ENCODE results near the gene MGLL.
"Not testable (repeated sequence)": the region's sequence is repeated elsewhere in the genome, so short reads cannot be mapped to it uniquely, and the experiment has no call there.

MGLL gene

DNA sequence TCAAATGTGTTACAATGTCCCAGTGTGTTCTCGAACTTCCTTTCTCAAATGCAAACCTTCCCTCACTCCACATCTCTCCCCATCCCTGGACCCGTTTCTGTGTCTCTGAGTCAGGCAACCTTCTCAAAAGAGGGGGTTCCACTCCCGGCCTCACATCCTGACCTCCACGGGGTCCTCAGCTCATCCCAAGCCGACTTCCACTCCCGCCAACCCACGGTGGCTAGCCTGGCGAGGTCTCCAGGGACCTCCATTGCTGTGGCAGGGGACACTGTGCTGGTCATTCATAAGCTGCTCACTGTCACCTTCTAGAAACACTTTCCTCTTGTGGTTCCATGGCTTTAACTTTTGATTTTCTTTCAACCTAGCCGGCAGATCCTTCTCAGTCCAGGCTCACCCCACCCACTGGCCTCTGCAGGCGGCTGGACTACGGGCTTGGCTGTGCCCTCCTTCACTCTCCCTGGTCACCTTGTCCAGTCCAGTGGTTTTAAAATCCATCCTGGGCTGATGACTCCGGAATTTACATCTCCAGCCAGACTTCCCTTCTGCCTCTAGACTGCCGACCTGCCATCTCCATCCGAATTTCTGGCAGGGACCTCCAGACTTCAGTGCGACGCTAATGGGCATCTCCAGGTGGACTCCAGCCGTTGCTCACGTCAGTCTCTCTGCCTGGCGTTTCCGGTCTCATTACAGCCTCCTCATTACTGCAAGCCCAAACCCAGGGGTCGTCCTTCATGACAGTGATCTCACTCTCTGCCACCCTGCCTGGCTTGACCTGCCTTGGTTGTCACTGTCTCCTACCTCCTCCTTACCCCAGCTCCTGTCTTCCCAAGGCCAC is 129.6 kb downstream of the MGLL start:
- in situ Hi-C loops (cut with MboI; ENCODE audit: low sequenced_read_pairs) = no loop called here

DNA sequence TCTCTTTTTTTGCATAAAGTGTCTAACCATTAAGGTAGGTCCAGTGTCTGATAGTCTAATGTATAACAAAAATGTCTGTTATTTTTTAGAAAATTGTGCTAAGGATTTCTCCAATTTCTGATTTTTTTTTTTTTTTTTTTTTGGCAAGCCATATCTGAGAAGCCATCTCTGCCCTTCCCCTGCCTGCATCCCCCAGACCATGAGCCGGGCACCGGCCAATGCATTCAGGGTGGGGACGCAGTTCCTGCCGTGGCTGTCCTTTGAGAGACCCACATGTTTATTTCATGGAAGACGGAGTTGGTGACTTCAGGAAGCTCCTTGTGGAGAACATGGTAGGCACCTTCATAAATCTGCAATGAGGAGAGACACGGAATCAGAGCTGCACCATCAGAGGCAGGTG is 130.3 kb downstream of the MGLL start:
- in situ Hi-C loops (cut with MboI; ENCODE audit: low sequenced_read_pairs) = no loop called here

DNA sequence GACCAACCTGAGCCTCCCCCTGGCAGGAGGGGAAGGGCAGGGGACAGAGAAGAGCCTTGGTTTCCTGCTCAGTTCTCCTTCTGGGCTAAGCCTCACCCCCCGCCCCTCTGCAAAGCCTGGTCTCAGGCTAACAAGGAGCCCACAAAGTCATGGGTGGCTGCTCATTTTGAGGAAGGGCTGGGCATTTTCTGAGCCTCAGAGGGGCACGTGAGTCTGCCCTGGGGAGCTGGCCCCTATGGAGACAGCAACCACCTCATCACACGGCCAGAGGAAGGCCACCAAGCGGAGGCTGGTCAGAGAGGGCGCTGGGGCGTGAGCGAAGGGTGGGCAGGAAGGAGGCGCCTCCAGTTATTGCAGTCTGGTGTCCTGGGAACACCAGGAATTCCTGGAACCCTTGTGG is 130.8 kb downstream of the MGLL start:
- in situ Hi-C loops (cut with MboI; ENCODE audit: low sequenced_read_pairs) = no loop called here

DNA sequence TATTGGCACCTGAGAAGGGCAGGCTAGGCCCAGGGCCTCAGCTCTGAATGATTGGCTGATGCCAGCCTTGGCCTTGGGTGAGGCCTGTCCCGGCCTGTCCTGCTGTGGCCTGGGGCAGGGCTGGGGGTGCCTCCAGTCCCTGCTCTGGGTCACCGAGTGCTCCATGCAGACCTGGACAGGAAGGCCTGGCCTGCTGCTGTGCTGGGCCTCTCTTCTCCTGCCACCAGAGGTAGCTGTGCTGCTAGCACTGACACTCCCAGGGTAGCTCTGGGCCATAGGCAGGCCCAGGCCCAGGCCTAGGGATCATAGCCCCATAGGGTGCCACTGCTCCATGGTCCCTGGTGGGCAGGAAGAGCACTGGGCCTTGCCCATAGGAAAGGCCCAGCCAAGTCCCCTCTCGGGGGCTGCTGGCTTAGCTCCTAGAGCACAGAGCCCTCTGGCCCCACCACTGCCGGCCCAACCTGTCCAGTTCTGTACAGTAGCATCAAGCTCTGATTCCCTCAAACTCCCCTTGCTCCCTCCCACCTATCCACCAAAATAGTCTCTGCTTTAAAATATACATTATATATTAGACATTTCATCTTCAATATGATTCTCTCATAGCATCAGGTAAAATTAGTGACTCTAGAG is 131.4 kb downstream of the MGLL start:
- in situ Hi-C loops (cut with MboI; ENCODE audit: low sequenced_read_pairs) = no loop called here

DNA sequence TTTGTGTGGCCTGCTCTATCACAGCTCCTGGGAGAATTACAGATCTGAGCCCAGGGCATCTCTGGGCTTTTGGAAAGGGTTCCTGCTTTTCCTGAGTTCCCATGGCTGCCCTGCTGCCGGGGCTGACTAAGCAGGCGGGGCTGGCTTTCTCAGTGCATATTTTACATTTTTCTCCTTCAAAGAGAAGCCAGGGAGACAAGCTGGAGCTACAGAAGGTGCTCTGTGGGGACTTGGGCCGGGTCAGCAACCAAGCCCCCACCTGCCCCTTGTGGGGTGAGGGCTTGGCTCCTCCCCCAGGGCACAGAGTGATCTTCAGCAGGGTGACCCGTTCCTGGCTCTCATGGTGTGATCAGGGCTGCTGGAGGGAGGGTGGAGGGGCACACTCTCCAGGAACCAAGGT is 132.2 kb downstream of the MGLL start:
- in situ Hi-C loops (cut with MboI; ENCODE audit: low sequenced_read_pairs) = no loop called here

DNA sequence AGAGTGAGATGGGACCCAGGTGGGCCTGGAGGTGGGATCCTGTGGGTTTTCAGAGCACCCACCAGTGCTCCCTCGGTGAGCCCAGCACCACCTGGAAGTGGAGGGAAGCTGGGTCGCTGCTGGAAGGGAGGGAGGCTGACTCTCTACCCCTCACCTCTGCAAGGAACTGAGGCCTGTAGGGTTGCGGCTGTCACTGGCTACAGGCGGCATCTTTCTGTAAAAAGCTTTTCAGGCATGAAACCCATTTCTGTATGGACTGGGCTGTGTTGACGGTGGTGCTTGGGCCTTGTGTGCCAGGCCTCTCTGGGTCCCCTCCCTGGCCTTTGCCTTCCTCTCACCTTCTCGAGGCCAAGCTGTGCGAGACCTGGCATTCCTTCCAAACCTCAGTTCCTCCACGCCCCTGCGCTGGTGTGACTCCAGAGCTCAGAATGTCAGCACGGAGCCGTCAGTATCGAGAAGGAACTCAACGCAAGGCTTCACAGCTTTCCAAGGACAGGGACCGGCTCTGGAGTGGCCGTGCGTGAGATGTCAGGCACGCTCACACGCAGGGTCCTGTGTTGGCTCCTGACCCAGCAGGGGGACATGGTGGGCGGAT is 133.0 kb downstream of the MGLL start:
- in situ Hi-C loops (cut with MboI; ENCODE audit: low sequenced_read_pairs) = no loop called here

DNA sequence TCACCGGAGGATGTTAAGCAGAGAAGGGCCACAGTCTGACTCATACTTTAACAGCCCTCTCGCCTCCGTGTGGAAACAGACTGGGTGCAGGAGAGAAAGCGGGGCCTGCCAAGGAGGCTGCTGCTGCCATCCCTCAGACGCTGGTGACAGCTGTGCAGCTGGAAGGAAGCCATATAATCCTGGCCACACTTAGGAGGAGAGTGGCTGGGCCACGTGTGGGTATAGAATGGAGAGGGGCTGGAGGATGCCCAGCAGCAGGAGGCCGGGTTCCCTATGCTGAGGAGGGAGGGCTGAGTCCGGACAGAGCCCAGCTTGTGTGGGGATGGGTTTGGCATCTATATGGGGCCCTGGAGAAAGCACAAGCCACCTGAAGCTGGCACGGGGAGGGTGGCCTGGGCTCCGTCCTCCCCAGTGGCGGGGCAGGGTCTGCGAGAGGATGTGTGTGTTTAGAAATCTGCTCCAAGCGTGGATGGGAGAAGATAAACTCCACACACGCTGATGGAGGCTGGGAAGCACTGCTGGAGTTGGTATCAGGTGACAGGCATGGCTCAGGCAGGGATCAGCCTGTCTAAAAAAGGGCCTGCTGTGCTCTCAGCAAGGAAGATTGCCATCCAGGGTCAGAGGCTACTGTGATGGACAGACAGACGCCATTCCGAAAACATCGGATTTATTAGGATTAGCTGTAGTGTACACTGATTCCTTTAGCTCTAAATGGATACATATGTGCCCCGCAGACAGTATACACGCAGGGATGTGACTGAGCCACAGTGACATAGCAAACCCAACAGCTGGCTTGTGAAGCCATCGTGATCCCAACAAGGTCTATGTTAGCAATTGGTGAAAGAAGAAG is 133.7 kb downstream of the MGLL start:
- in situ Hi-C loops (cut with MboI; ENCODE audit: low sequenced_read_pairs) = no loop called here

DNA sequence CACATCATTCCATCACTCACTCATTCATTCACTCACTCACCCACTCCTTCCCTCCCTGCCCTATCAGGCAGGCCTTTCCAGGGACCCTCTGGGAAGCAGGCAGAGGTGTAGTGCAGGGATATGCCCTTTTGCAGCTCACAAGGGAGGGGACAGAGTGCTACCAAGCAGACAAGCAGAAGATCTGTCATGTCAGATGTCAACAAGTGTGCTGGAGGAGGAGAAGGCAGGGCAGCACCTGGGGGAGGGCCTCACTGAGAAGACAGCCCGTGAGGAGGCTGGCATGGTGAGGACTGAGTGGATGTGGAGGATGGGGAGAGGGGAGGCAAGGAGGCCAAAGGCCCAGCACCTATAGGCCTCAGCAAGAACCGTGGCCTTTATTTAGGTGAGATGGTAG is 134.3 kb downstream of the MGLL start:
- in situ Hi-C loops (cut with MboI; ENCODE audit: low sequenced_read_pairs) = no loop called here

DNA sequence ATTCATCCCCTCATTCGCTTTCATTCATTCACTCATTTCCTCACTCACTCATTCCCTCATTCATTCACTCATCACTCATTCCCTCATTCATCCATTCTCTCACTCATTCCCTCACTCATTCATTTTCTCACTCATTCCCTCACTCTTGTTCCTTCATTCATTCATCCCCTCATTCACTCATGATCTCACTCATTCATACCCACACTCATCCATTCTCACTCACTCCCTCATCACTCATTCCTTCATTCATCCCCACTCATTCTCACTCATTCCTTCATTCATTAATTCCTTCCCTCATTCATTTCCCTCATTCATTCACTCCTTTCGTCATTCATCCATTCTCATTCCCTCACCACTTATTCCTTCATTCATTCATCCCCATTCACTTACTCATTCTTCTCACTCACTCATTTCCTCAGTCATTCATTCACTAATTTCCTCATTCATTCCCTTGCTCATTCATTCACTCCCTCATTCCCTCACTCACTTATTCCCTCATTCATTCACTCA is 135.0 kb downstream of the MGLL start:
- in situ Hi-C loops (cut with MboI; ENCODE audit: low sequenced_read_pairs) = no loop called here

DNA sequence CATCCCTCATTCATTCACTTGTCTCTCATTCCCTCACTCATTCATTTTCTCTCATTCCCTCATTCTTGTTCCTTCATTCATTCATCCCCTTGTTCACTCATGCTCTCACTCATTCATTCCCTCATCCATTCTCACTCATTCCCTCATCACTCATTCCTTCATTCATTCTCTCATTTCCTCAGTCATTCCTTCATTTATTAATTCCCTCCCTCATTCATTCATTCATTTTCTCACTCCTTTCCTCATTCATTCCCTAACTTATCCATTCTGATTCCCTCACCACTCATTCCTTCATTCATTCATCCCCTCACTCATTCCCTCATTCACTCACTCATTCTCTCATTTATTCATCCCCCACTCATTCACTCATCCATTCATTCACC is 135.8 kb downstream of the MGLL start:
- in situ Hi-C loops (cut with MboI; ENCODE audit: low sequenced_read_pairs) = no loop called here

DNA sequence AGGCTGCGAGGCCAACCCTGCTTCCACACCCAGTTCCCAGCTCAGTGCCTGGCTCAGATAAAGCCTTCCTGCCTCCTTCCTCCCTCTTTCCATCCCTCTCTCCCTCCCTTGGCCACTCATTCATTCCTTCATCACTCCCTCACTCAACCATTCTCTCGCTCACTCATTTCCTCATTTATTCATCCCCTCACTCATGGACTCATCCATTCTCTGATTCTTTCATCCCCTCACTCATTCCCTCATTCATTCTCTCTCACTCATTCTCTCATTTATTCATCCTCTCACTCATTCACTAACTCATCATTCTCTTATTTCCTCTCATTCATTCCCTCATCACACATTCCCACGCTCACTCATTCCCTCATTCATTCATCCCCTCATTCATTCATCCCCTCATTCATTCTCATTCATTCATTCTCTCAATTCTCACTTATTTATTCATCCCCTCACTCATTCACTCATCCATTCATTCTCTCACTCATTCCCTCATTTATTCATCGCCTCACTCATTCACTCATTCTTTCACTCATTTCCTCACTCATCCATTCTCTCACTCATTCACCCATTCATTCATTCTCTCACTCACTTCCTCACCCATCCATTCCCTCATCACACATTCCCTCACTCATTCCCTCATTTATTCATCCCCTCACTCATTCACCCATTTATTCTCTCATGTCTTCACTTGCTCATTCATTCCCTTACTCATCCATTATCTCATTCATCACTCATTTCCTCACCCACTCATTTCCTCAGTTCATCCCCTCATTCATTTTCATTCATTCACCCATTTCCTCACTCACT is 136.4 kb downstream of the MGLL start:
- in situ Hi-C loops (cut with MboI; ENCODE audit: low sequenced_read_pairs) = no loop called here

DNA sequence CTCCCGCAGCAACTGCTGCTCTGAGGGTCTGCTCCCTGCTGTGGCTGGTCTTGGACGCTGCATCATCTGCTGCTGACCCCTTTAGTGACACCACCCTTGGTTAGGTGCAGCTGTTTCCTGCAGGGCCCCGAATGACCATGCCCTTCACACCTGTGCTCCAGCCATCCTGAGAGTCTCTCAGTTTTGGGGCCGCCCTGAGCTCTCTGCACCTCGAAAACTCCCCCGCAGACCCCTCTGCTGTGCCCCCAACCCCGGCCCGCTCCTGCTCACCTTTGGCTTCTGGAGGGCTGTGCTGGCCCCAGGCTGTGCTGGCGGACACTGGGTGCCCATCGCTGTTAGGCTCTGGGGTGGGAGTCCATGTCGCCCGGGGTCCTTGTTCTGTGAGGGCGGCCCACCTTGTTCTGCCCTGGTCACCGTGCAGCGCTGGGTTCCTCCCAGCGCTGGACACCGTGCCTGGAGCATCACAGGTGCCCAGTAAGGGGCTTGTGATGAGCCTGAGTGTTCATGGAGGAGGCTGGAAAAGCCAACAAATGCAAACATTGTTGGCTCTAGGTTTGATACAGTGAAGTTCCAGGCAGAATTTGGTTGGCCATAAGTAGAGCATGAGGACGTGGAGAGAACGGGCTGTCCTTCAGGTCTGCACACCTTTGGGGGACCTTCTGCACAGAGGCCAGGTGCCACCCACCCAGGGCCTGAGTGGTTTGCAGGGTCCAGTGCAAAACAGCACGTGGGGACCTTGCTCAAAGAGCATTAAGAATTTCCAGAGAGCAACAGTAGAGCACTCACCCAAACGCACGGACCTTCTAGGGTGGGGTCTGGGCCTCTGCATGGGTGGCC is 137.2 kb downstream of the MGLL start:
- in situ Hi-C loops (cut with MboI; ENCODE audit: low sequenced_read_pairs) = no loop called here

DNA sequence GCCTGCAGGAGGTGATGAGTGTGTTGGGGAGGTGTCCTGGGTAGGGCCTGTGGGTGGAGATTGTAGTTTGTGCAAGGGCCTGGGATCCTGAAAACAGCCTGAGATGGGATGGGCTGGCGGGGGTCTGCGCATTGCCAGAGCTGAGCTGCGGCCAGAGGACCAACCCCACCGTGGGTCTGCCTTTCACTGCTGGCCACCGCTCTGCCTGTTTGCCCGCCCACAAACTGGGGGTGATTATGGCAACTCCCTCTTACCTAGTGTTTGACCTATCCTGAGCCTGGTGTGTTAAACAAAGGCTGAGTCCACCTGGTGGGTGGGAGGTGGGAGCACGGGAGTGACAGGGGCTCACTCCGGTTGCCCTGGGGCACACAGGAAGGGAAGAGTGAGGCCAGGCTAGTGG is 139.8 kb downstream of the MGLL start:
- in situ Hi-C loops (cut with MboI; ENCODE audit: low sequenced_read_pairs) = no loop called here

DNA sequence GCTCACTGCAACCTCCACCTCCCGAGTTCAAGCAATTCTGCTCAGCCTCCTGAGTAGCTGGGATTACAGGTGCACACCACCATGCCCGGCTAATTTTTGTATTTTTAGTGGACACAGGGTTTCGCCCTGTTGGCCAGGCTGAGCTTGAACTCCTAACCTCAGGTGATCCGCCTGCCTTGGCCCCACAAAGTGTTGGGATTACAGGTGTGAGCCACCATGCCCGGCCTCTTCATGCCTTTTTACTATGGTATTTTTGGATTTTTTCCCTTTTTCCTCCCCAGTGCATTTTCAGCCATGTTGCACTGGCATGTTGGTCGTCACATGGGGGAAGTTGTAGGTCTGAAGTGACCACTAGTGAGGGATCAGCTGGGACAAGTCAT is 140.2 kb downstream of the MGLL start:
- in situ Hi-C loops (cut with MboI; ENCODE audit: low sequenced_read_pairs) = not testable (repeated sequence)

DNA sequence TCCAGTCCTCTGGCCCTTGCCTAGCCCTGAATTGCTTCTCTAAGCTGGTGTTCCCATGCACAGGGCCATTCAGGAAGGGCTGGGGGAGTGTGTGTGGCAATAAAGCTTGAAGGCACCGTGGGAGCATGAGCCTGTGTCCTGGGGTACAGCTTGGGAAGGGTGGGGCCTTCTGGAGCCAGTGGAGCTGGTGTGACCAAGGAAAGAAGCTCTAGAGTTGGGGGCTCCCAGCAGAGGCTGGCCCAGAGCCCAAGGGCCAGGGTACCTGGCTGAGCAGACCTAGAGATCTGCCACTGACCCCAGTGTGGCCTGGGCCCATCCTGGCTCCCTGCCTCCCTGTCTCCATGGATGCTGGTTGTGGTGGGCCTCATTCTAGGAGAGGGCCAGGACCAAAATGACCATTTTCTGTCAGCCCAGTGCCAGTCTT is 141.5 kb downstream of the MGLL start:
- in situ Hi-C loops (cut with MboI; ENCODE audit: low sequenced_read_pairs) = no loop called here

DNA sequence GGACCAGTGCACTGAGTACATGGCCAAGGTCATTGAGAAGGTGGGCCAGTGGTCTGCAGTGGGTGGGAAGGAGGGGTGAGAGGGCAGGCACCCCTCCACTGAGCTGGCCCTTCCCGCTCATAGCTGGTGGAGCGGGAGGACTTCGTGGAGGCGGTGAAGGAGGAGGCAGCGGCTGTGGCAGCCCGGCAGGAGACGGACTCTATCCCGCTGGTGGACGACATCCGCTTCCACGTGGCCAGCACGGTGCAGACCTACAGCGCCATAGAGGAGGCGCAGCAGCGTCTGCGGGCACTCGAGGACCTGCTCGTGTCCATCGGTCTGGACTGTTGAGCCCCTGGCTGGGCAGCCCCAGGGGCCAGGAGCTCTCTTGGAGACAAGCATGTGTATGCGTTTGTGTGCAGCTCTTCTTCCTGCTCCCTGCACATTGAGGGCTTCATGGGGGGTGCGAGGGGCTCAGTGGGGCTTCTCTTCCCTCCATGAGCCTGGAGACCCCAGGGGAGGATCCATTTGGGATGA is 142.1 kb downstream of the MGLL start:
- in situ Hi-C loops (cut with MboI; ENCODE audit: low sequenced_read_pairs) = no loop called here

DNA sequence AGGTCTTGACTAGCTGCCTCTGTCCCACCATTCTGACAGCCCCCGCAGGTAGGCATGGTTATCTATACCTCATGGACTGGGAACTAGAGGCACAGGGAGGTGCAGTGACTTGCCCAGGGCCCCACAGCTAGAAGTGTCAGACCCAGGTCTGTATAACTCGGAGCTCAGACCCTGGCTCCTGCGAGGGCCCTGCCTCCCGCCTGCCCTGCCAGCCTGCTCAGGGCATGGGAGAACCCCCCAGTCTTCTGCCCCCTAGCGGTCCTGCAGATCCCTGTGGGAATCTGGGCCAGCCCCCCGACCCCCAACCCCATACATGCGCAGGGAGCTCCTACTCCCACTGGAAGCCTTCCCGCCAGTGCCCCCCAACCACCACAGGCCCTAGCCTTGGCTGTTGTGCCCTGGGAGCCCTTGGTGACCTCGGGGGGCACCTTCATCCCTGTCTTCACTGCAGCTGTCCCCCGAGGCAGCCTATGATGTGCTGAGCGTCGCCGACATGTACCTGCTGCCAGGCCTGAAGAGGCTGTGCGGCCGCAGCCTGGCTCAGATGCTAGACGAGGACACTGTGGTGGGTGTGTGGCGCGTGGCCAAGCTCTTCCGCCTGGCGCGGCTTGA is 142.7 kb downstream of the MGLL start:
- in situ Hi-C loops (cut with MboI; ENCODE audit: low sequenced_read_pairs) = no loop called here

DNA sequence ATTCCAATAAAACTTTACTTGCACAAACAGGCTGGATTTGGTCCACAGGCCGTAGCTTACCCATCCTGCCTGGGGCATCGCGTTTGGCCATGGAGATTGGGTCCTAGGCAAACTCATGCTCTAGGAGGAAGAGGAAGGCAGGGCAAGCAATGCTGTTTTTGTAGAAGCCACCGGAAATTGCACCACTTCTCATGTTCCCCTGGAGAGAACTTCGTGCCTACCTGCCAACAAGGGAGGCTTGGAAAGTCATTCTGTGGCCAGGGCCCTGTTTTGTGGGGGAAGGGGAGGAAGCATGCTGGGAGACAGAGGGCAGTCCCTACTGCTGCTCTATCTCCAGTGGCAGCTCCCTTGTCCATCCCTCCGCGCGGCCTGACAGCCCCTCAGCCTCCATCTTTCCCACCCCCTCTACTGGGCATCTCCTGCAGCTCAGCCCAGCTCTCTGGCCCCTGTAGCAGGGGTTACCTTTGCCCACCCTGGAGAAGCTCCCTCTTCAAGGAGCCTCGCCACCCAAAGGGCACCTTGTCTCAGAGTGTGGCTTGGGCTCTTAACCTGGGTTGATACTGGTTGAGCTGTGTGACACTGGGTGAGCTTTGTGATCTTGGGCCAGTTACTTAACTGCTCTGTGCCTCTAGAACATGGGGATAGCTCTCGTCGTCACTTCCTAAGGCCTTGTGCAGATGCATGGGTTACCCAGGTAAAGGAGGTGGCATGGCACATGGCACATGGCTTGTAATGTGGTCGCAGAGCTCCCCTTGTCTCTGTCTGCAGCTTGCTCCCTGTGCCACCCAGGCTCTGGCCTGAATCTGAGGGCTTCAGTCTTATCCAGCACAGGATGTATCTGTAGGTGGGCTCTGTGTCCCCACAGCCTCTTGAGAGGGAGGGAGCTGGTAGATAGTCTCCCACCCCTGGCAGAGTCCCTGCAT is 143.4 kb downstream of the MGLL start:
- in situ Hi-C loops (cut with MboI; ENCODE audit: low sequenced_read_pairs) = no loop called here
